Measurements from ENCODE around the gene GRPEL1.

The GRPEL1 gene

DNA sequence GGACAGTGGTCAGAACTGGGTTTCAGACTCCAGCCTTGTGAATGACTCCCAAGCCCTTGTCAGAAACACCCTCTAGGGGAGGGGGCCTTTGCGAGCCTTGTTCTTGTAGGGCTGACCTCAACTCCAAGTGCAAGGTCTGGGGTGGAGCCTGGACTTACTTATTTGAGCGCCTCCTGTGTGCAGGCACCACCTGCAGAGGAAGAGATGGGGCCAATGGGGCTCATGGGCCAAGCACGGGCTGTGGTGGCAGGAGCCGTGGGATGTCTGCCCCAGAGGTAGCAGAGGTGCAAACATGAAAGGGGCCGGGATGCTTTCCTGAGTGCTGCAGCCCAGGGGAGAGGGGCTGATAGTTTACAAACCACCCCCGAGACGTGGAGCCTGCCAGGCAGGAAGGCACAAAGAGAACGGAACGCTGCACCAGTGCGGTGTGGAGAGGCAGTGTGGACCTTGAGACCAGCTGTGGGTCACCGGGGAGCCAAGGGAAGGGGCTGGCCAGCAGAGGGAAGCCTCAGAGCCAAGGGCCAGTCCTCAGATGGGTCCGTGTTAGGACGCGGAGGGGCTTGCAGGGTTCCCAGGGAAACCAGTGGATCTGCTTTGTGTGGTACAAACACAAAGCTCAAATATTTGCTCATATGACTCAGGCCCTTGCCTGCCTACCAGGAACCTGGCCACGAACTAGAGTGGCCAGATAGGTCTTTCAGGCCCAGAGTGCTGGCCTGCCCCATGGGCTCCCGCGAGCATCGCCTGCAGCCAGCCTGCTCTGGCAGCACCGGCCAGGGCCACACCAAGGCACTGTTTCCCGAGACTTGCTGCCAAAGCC lies 33.4 kb downstream of the GRPEL1 start:
- Histone ChIP-seq H3K79me2 (ENCODE audit: control insufficient read depth, low read length) (no peaks in the 10 kb centered on the region), H4K20me1 (ENCODE audit: control insufficient read depth, insufficient read depth, low read depth, low read length) (no peaks in the 10 kb centered on the region), H3K27ac (ENCODE audit: low read depth, low read length) (no peak overlapping the region), H3K4me1 (ENCODE audit: control insufficient read depth, low read length) (no peaks in the 10 kb centered on the region), H3K4me3 (ENCODE audit: low read length) (no peak overlapping the region), H3K9me2 (replicated peaks; ENCODE audit: control insufficient read depth, low read length) (no peaks in the 10 kb centered on the region), H3F3A (ENCODE audit: control insufficient read depth, insufficient read depth) (no peaks in the 10 kb centered on the region; the same call in 1 of the 2 replicates), H3K27me3 (ENCODE audit: control insufficient read depth, low read length) (no peaks in the 10 kb centered on the region), H3K9me3 (ENCODE audit: control insufficient read depth, insufficient read depth, low read length) (no peaks in the 10 kb centered on the region), H3K36me3 (ENCODE audit: control insufficient read depth, low read length) (peaks cover 28% of the 10 kb centered on the region), H3K4me2 (ENCODE audit: low read length) (no peak overlapping the region)
- TF ChIP-seq EZH2phosphoT487 (IDR thresholded peaks at IDR 0.05; ENCODE audit: borderline replicate concordance, low read length): no peak
- TF ChIP-seq, protein P1, sequence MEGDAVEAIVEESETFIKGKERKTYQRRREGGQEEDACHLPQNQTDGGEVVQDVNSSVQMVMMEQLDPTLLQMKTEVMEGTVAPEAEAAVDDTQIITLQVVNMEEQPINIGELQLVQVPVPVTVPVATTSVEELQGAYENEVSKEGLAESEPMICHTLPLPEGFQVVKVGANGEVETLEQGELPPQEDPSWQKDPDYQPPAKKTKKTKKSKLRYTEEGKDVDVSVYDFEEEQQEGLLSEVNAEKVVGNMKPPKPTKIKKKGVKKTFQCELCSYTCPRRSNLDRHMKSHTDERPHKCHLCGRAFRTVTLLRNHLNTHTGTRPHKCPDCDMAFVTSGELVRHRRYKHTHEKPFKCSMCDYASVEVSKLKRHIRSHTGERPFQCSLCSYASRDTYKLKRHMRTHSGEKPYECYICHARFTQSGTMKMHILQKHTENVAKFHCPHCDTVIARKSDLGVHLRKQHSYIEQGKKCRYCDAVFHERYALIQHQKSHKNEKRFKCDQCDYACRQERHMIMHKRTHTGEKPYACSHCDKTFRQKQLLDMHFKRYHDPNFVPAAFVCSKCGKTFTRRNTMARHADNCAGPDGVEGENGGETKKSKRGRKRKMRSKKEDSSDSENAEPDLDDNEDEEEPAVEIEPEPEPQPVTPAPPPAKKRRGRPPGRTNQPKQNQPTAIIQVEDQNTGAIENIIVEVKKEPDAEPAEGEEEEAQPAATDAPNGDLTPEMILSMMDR (IDR thresholded peaks at IDR 0.05; ENCODE audit: low read depth, low read length, poor library complexity, severe bottlenecking): no peak

DNA sequence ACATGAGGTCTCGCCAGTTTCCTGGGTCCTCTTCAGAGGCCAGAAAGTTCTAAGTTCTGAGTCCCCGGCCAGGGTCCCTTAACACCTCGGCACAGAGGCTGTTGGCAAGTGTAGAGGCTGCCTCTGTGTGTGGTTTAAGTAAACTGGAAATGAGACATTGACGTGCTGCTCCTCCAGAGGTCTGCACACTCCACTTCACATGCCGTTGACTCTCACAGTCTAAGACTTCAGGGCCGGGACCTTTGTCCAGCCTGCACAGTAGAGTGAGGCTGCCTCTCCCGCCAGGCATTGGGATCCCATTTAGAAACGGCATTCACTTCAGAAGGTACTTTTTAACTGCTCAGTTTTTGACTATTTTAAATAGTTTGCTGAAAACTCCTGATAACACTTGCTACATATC lies 35.3 kb downstream of the GRPEL1 start:
- TF ChIP-seq, protein P1 (IDR thresholded peaks at IDR 0.05; ENCODE audit: low read depth, low read length, poor library complexity, severe bottlenecking): no peak
- no peak for TF ChIP-seq EZH2phosphoT487 (IDR thresholded peaks at IDR 0.05; ENCODE audit: borderline replicate concordance, low read length)
- Histone ChIP-seq H3F3A (ENCODE audit: control insufficient read depth, insufficient read depth) (no peaks in the 10 kb centered on the region; the same call in 1 of the 2 replicates), H4K20me1 (ENCODE audit: control insufficient read depth, insufficient read depth, low read depth, low read length) (peaks cover 3% of the 10 kb centered on the region; the same call in 1 of the 2 replicates), H3K79me2 (ENCODE audit: control insufficient read depth, low read length) (no peaks in the 10 kb centered on the region), H3K36me3 (ENCODE audit: control insufficient read depth, low read length) (peaks cover 41% of the 10 kb centered on the region), H3K4me3 (ENCODE audit: low read length) (no peak overlapping the region), H3K9me3 (ENCODE audit: control insufficient read depth, insufficient read depth, low read length) (no peaks in the 10 kb centered on the region), H3K27ac (ENCODE audit: low read depth, low read length) (no peak overlapping the region), H3K4me1 (ENCODE audit: control insufficient read depth, low read length) (no peaks in the 10 kb centered on the region), H3K27me3 (ENCODE audit: control insufficient read depth, low read length) (no peaks in the 10 kb centered on the region), H3K9me2 (replicated peaks; ENCODE audit: control insufficient read depth, low read length) (no peaks in the 10 kb centered on the region), H3K4me2 (ENCODE audit: low read length) (no peak overlapping the region)

- Histone ChIP-seq H3K27me3 (ENCODE audit: control insufficient read depth, low read length) (no peaks in the 10 kb centered on the region), H4K20me1 (ENCODE audit: control insufficient read depth, insufficient read depth, low read depth, low read length) (peaks cover 3% of the 10 kb centered on the region; the same call in 1 of the 2 replicates), H3K27ac (ENCODE audit: low read depth, low read length) (no peak overlapping the region), H3K36me3 (ENCODE audit: control insufficient read depth, low read length) (peaks cover 47% of the 10 kb centered on the region), H3K79me2 (ENCODE audit: control insufficient read depth, low read length) (no peaks in the 10 kb centered on the region), H3K9me2 (replicated peaks; ENCODE audit: control insufficient read depth, low read length) (no peaks in the 10 kb centered on the region), H3K9me3 (ENCODE audit: control insufficient read depth, insufficient read depth, low read length) (no peaks in the 10 kb centered on the region), H3K4me2 (ENCODE audit: low read length) (no peak overlapping the region), H3K4me3 (ENCODE audit: low read length) (no peak overlapping the region), H3F3A (ENCODE audit: control insufficient read depth, insufficient read depth) (no peaks in the 10 kb centered on the region; the same call in 1 of the 2 replicates), H3K4me1 (ENCODE audit: control insufficient read depth, low read length) (no peaks in the 10 kb centered on the region)
- TF ChIP-seq, protein P1 (IDR thresholded peaks at IDR 0.05; ENCODE audit: low read depth, low read length, poor library complexity, severe bottlenecking): no peak
- no peak for TF ChIP-seq EZH2phosphoT487 (IDR thresholded peaks at IDR 0.05; ENCODE audit: borderline replicate concordance, low read length)
Measured at GRCh38 chr4:7031558-7032449, 36.1 kb downstream of the GRPEL1 start.
